Stomach (tissue), 9 donors: ENCODE data around the gene RPS6KL1. TPM values are rescaled to one million over a fixed set of nuclear protein-coding genes. Genes with fewer than 3 reads are reported as not detected.

ENCODE experiments used
- DNase-seq, 2 donors: peaks; one replicate each; pipeline versions ENCODE4 v3.0.0 to v3.0.0-alpha.2; 2013 to 2019
- H3K27ac ChIP-seq, 5 donors: fragments of 200-600 bp in 4 of 5; sonication (generic) in 4 of 5; one replicate each; pipeline ENCODE4 v1.5.1; 2013 to 2019; ENCODE audit warnings: mild to moderate bottlenecking in 1 of 5, moderate library complexity in 1 of 5
- H3K27me3 ChIP-seq, 3 donors: fragments of 200-600 bp; sonication (generic); one replicate each; pipeline ENCODE4 v1.5.1; 2017 to 2019; ENCODE audit warnings: mixed run types in 1 of 3
- H3K36me3 ChIP-seq, 4 donors: fragments of 200-600 bp; sonication (generic); 1 replicate in 3 of 4; 2 replicates in 1 of 4; pipeline ENCODE4 v1.5.1; 2016 to 2019
- H3K4me1 ChIP-seq, 4 donors: fragments of 200-600 bp; sonication (generic); one replicate each; pipeline ENCODE4 v1.5.1; 2016 to 2019
- H3K4me3 ChIP-seq, 4 donors: fragments of 200-600 bp; sonication (generic) in 3 of 4; one replicate each; pipeline ENCODE4 v1.5.1; 2016 to 2019; ENCODE audit warnings: mild to moderate bottlenecking in 1 of 4
- H3K9me3 ChIP-seq, 4 donors: fragments of 200-600 bp; sonication (generic); one replicate each; pipeline ENCODE4 v1.5.1; 2016 to 2019
- EP300 ChIP-seq: sonication (generic); formaldehyde crosslinking; IDR thresholded peaks from one replicate; pipeline ENCODE4 v1.6.1; 2017; ENCODE audit warnings: antibody characterized with exemption
- POLR2A ChIP-seq, 4 donors: fragments of 450-650 bp; IDR thresholded peaks; one replicate each; pipeline ENCODE4 v1.6.1; 2016; ENCODE audit warnings: antibody characterized with exemption in 4 of 4, control low read depth in 2 of 4, mild to moderate bottlenecking in 1 of 4, moderate library complexity in 1 of 4
- POLR2AphosphoS5 ChIP-seq, 3 donors: sonication (generic); formaldehyde crosslinking; IDR thresholded peaks; one replicate each; pipeline ENCODE4 v1.6.1; 2016; ENCODE audit warnings: antibody characterized with exemption in 3 of 3
- WGBS, 5 donors: extraction: QIAGEN DNeasy Blood & Tissue Kit in 3 of 5; methylation state at CpG; one replicate each; pipeline versions ENCODE4 v1.1.5 to v1.1.7; 2013 to 2018; 5-methylcytosine and 5-hydroxymethylcytosine counted together
- intact Hi-C: fragments of 100-400 bp; cut with DNase I; formaldehyde crosslinking; loops from one replicate; pipeline ENCODE4 v1.15.1; 2023; ENCODE audit warnings: low total_unique reads
- polyA plus RNA-seq, 3 donors: library from polyadenylated mRNA; stranded (reverse); fragments of 200-250 nt; gene quantifications; one replicate each; pipeline ENCODE4 v1.2.3, GENCODE V29; 2013
- total RNA-seq, 5 donors: library from RNA; depleted of rRNA; stranded (reverse); fragments of >200 nt; gene quantifications; one replicate each; pipeline versions ENCODE4 v1.1.0 to v1.2.3, GENCODE V29; 2014 to 2016
- TF ChIP-seq, protein P1 (sequence below), 7 experiments: fragments of 450-650 bp in 4 of 7; fragments of 200-600 bp in 3 of 7; sonication (generic) in 3 of 7; IDR thresholded peaks; one replicate each; pipeline ENCODE4 v1.5.1; 2016 to 2019; ENCODE audit warnings: antibody characterized with exemption in 7 of 7, control low read depth in 2 of 7, mild to moderate bottlenecking in 1 of 7
- donor health status: healthy with polysubstance abuse.
- donor health status: Bipolar disorder and iron deficiency.
- donor health status: healthy.

The RPS6KL1 gene
- total and polyA plus RNA-seq, 8 donors: 0.92 to 2.5 (median 2.0) TPM; not detected in 3

DNA sequence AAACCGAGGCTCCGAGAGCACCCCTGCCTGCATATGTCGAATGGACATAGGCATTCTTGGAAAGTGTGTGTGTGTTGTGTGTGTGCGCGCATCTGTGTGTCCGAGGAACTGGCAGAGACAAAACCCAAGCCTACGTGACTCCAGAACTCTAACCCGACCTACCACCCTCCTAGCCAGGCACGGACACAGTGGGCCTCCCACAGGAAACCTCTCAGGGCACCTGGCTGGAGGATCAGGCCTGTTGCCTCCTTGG, 32.9 kb upstream of the RPS6KL1 start:
- peaks cover 0 to 43% (median 18%) of the 10 kb centered on the region in 3 donors for H3K27me3 ChIP-seq
- no peak for DNase-seq
- H3K27ac ChIP-seq: peak overlapping the region in 1 of 5 donors; percentile 56
- TF ChIP-seq POLR2AphosphoS5 (IDR thresholded peaks at IDR 0.05) (no peak), POLR2A (IDR thresholded peaks at IDR 0.05) (no peak), EP300 (no peak)
- TF ChIP-seq, protein P1, sequence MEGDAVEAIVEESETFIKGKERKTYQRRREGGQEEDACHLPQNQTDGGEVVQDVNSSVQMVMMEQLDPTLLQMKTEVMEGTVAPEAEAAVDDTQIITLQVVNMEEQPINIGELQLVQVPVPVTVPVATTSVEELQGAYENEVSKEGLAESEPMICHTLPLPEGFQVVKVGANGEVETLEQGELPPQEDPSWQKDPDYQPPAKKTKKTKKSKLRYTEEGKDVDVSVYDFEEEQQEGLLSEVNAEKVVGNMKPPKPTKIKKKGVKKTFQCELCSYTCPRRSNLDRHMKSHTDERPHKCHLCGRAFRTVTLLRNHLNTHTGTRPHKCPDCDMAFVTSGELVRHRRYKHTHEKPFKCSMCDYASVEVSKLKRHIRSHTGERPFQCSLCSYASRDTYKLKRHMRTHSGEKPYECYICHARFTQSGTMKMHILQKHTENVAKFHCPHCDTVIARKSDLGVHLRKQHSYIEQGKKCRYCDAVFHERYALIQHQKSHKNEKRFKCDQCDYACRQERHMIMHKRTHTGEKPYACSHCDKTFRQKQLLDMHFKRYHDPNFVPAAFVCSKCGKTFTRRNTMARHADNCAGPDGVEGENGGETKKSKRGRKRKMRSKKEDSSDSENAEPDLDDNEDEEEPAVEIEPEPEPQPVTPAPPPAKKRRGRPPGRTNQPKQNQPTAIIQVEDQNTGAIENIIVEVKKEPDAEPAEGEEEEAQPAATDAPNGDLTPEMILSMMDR (IDR thresholded peaks at IDR 0.05): no peak
- 80 to 91% (median 87%) methylated on average over 9 of the region's 9 CpGs for WGBS, 5 donors
- H3K9me3 ChIP-seq: no peaks in the 10 kb centered on the region
- intact Hi-C loops: loop anchor here (10.0 kb wide), 1 partner anchor 119 kb away; no protein-coding TSS in a partner anchor
- peaks cover 30 to 37% (median 33%) of the 10 kb centered on the region in 4 donors for H3K4me1 ChIP-seq
- H3K36me3 ChIP-seq: no peaks in the 10 kb centered on the region
- peak overlapping the region; percentile 53 to 59 (median 55) for H3K4me3 ChIP-seq

DNA sequence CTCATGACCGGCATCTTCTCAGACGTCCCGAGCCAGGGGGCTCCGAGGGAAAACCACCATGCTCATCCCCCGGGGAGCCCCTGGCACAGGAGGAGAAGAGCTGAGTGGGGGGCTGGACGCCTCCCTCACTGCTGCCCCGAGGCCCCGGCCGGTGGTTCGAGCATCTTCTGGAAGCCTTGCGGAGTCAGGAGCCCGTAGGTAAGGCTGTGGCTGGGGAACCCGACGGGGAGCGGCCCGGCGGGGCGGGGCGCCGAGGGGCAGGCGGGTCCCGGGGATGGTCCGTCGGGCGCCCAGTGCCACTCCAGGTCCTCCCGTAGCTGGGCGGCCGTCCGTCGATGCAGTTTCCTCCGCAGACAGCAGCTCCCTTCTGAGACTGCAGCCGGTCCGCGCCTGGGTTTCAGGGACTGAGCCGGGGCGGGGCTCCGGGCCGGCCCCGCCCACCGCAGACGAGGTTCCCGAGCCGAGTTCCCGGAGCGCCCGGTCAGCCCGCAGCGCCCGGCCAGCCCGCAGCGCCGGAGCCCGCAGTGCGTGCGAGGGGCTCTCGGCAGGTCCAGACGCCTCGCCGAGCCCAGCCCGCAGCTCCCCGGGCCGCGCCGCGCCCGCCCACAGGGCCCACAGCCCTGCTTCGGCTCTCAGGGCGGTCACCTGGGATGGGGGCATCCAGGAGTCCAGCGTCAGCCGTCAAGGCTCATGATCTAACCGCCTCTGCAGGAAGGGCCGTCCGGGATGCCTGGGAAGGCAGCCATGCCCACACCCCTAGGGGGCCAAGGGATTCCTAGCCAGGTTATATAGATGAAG, 32.4 kb upstream of the RPS6KL1 start, which contains the start of gene PGF:
PGF (minus strand) TSS at position 369 of the 798 bp plus-strand sequence; CDS start at position 14, 355 bp downstream.
- H3K9me3 ChIP-seq: no peaks in the 10 kb centered on the region
- H3K4me3 ChIP-seq: peak within 1 kb of the TSS; percentile 53 to 59 (median 55)
- intact Hi-C loops: loop anchor here (10.0 kb wide), 1 partner anchor 119 kb away; no protein-coding TSS in a partner anchor
- TF ChIP-seq POLR2A (IDR thresholded peaks at IDR 0.05) (no peak), EP300 (no peak), POLR2AphosphoS5 (IDR thresholded peaks at IDR 0.05) (peak in 2 of 3 donors; percentile 55 to 65)
- TF ChIP-seq, protein P1 (IDR thresholded peaks at IDR 0.05): no peak
- peak; percentile 74 to 88 for DNase-seq
- peaks cover 0 to 43% (median 18%) of the 10 kb centered on the region in 3 donors for H3K27me3 ChIP-seq
- H3K4me1 ChIP-seq: peaks cover 36 to 42% (median 38%) of the 10 kb centered on the region in 4 donors
- no peaks in the 10 kb centered on the region for H3K36me3 ChIP-seq
- peak within 1 kb of the TSS in 3 of 5 donors; percentile 24 to 56 (median 49) for H3K27ac ChIP-seq
- WGBS, 5 donors: 3 to 11% (median 4%) methylated on average over 24 to 72 of the region's 73 CpGs

- DNase-seq: no peak
- peaks cover 0 to 45% (median 18%) of the 10 kb centered on the region in 3 donors for H3K27me3 ChIP-seq
- H3K4me1 ChIP-seq: peaks cover 36 to 47% (median 41%) of the 10 kb centered on the region in 4 donors
- H3K36me3 ChIP-seq: no peaks in the 10 kb centered on the region
- intact Hi-C loops: loop anchor here (10.0 kb wide), 1 partner anchor 120 kb away; no protein-coding TSS in a partner anchor
- H3K4me3 ChIP-seq: peak overlapping the region; percentile 53 to 59 (median 55)
- peak overlapping the region in 3 of 5 donors; percentile 24 to 56 (median 49) for H3K27ac ChIP-seq
- WGBS, 5 donors: 0 to 6% (median 4%) methylated on average over 2 to 3 of the region's 3 CpGs
- no peak for TF ChIP-seq POLR2A (IDR thresholded peaks at IDR 0.05)
- TF ChIP-seq, protein P1 (IDR thresholded peaks at IDR 0.05): no peak
- TF ChIP-seq EP300: no peak
- TF ChIP-seq POLR2AphosphoS5 (IDR thresholded peaks at IDR 0.05): no peak
- H3K9me3 ChIP-seq: no peaks in the 10 kb centered on the region
Observed at GRCh38 chr14:74954947-74955228, 31.8 kb upstream of the RPS6KL1 start.

GRCh38 chr14:74954232-74954946, 31.3 kb upstream of the RPS6KL1 start:
- Histone ChIP-seq H3K4me1 (peaks cover 36 to 47% (median 41%) of the 10 kb centered on the region in 4 donors), H3K9me3 (no peaks in the 10 kb centered on the region), H3K36me3 (no peaks in the 10 kb centered on the region), H3K27me3 (peaks cover 0 to 50% (median 18%) of the 10 kb centered on the region in 3 donors), H3K4me3 (peak overlapping the region; percentile 53 to 59 (median 55)), H3K27ac (peak overlapping the region in 2 of 5 donors; percentile 24 to 56)
- TF ChIP-seq, protein P1 (IDR thresholded peaks at IDR 0.05): no peak
- TF ChIP-seq EP300 (no peak), POLR2AphosphoS5 (IDR thresholded peaks at IDR 0.05) (no peak), POLR2A (IDR thresholded peaks at IDR 0.05) (no peak)
- 25 to 53% (median 37%) methylated on average over 4 to 18 of the region's 18 CpGs for WGBS, 5 donors
- intact Hi-C loops: loop anchor here (10.0 kb wide), 1 partner anchor 120 kb away; no protein-coding TSS in a partner anchor
- DNase-seq: peak in 1 of 2 donors; percentile 79
